ENCODE results near the gene DCUN1D1.
"Not testable (repeated sequence)": the region's sequence is repeated elsewhere in the genome, so short reads cannot be mapped to it uniquely, and the experiment has no call there.

Gene DCUN1D1

DNA sequence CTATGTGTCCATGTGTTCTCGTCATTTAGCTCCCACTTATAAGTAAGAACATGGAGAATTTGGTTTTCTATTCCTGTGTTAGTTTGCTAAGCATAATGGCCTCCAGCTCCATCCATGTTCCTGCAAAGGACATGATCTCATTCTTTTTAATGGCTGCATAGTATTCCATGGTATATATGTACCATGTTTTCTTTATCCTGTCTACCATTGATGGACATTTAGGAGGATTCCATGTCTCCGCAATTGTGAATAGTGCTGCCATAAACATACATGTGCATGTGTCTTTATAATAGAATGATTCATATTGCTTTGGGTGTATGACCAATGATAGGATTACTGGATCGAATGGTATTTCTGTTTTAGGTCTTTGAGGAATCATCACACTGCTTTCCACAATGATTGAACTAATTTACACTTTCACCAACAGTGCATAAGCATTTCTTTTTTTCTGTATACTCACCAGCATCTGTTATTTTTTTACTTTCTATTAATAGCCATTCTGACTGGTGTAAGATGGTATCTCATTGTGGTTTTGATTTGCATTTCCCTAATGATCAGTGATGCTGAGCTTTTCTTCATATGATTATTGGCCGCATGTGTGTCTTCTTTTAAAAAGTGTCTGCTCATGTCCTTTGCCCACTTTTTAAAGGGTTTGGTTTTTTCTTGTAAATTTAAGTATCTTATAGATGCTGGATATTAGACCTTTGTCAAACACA, 13.3 kb upstream of the DCUN1D1 start:
- H3K4me1 Mint-ChIP-seq; H3K27me3 Mint-ChIP-seq; H3K9me3 Mint-ChIP-seq; H3K4me3 Mint-ChIP-seq; ATAC-seq (replicated peaks; ENCODE audit: extremely low read depth, poor library complexity, severe bottlenecking); DNase-seq (ENCODE audit: low spot score in 2 of 2); H3K27ac Mint-ChIP-seq (ENCODE audit: low read depth); H3K36me3 Mint-ChIP-seq (ENCODE audit: insufficient read depth): not testable (repeated sequence)

DNA sequence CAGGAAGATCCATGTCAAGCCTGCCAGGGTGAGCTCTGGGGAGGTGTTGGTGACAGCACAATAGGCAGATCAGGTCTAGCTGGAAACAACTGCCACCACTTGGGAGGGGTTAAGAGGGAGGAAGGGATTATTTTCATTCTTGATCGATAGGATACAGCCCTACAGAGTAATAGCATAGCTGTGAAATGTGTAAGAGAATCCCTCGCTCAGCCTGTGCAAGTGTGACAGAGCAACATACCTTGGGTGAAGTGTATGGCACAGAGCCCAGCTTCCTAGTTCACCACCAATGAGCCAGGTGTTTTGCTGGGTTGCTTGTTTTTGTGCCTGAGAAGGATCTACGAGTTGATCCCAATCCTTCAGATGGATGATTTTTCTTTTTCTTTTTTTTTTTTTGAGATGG, 9.2 kb upstream of the DCUN1D1 start:
- H3K9me3 Mint-ChIP-seq: no peaks in the 10 kb centered on the region
- H3K27ac Mint-ChIP-seq (ENCODE audit: low read depth): no peak overlapping the region
- H3K4me1 Mint-ChIP-seq: peaks cover 5% of the 10 kb centered on the region
- H3K27me3 Mint-ChIP-seq: no peaks in the 10 kb centered on the region
- H3K36me3 Mint-ChIP-seq (ENCODE audit: insufficient read depth): no peaks in the 10 kb centered on the region
- DNase-seq (ENCODE audit: low spot score in 2 of 2) (no peak), ATAC-seq (replicated peaks; ENCODE audit: extremely low read depth, poor library complexity, severe bottlenecking) (no peak)
- no peak overlapping the region for H3K4me3 Mint-ChIP-seq

DNA sequence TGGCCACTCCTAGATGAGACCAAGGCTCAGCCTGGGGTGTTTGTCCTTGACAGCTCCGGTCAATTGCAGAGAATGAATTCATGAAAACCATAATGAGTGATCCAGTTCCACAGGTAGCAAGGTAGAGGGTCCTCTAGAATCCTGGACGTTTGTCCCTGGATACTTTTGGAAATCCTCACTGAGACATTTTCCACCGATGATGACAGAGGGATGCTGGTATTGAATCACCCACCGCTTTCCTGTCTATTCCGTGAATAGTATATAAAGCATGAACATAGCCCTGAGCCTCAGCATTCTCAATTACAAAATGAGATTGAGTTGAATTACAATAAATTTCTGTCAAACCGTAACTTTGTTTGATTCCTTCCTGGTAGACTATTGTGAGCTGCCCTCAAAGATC, 5.7 kb upstream of the DCUN1D1 start:
- no peaks in the 10 kb centered on the region for H3K36me3 Mint-ChIP-seq (ENCODE audit: insufficient read depth)
- no peak overlapping the region for H3K27ac Mint-ChIP-seq (ENCODE audit: low read depth)
- H3K9me3 Mint-ChIP-seq: no peaks in the 10 kb centered on the region
- H3K4me1 Mint-ChIP-seq: peaks cover 5% of the 10 kb centered on the region
- H3K4me3 Mint-ChIP-seq: no peak overlapping the region
- H3K27me3 Mint-ChIP-seq: no peaks in the 10 kb centered on the region
- ATAC-seq (replicated peaks; ENCODE audit: extremely low read depth, poor library complexity, severe bottlenecking) (no peak), DNase-seq (ENCODE audit: low spot score in 2 of 2) (no peak)

DNA sequence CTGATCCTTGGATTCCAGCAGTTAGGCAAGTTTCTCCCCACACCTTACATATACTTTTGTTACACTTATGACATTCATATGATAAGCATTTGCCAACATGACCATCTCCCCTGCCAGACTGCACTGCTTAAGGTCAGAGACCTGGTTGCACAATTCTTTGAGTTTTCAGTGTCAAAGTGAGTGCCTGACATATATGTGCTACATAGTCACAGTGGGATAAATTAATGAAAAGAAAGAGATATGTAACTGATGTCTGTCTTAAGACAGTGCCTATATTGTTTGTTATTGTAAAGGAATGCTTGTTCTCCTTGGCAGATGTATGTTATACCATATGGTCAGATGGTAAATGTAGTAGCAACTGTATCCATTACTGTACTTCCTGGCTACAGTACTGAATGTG, 3.5 kb upstream of the DCUN1D1 start:
- peaks cover 16% of the 10 kb centered on the region for H3K4me1 Mint-ChIP-seq
- H3K27ac Mint-ChIP-seq (ENCODE audit: low read depth): no peak overlapping the region
- no peak overlapping the region for H3K4me3 Mint-ChIP-seq
- DNase-seq (ENCODE audit: low spot score in 2 of 2): no peak
- no peaks in the 10 kb centered on the region for H3K27me3 Mint-ChIP-seq
- peaks cover 5% of the 10 kb centered on the region for H3K36me3 Mint-ChIP-seq (ENCODE audit: insufficient read depth)
- ATAC-seq (replicated peaks; ENCODE audit: extremely low read depth, poor library complexity, severe bottlenecking): no peak
- H3K9me3 Mint-ChIP-seq: no peaks in the 10 kb centered on the region

DNA sequence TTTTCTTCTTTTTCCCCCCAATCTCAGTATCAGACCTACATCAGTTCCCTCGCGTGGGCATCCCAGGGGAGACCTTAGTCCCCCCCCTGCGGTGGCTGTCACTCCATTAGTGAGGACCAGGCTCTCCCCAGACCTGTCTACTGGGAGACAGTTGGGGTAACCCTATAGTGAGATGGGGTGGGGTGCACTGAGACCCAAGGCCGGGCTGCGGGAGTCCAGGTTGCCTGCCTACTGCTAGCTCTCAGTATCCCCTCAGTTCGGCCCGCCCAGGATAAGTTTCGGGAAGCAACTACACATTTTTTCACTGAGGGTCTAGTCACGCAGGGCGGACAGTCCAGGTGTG, 671 bp upstream of the DCUN1D1 start:
- peak; percentile 10 for ATAC-seq (replicated peaks; ENCODE audit: extremely low read depth, poor library complexity, severe bottlenecking)
- H3K4me3 Mint-ChIP-seq: no peak overlapping the region
- peaks cover 7% of the 10 kb centered on the region for H3K36me3 Mint-ChIP-seq (ENCODE audit: insufficient read depth)

DNA sequence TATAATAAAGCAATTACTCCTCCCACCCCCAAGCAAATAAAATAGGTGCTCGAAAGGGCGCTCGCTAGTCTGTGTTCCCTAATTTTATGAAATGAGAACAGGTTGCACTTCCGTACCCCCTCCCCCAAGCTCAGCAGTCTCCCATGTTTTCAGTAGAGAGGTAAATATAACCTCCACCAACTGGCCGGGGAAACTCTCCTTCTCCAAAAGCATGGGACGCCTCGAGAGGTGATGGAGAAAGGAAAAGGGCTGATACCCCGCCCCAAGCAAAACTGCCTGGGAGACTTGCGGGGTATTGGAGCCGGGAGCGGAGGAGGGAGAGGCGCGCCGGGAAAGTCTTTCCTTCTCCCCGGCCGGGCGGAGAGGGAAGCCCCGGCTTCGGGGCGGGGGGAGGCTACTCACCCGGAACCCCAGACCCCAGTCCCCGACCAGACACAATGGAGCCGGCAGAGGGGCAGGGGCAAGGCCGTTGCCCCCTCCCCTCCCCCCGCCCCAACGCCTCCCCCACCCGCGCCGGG, 605 bp downstream of the DCUN1D1 start:
- no peak for DNase-seq (ENCODE audit: low spot score in 2 of 2)
- H3K36me3 Mint-ChIP-seq (ENCODE audit: insufficient read depth): peaks cover 7% of the 10 kb centered on the region
- H3K27ac Mint-ChIP-seq (ENCODE audit: low read depth): peak overlapping the region; percentile 81
- no peaks in the 10 kb centered on the region for H3K9me3 Mint-ChIP-seq
- no peak overlapping the region for H3K4me3 Mint-ChIP-seq
- H3K27me3 Mint-ChIP-seq: no peaks in the 10 kb centered on the region
- peaks cover 37% of the 10 kb centered on the region for H3K4me1 Mint-ChIP-seq
- ATAC-seq (replicated peaks; ENCODE audit: extremely low read depth, poor library complexity, severe bottlenecking): peak; percentile 16

More for the DNA sequence above, 671 bp upstream of the DCUN1D1 start:
- no peak for DNase-seq (ENCODE audit: low spot score in 2 of 2)
- Mint-ChIP-seq H3K27me3 (no peaks in the 10 kb centered on the region), H3K27ac (ENCODE audit: low read depth) (peak overlapping the region; percentile 79), H3K9me3 (no peaks in the 10 kb centered on the region), H3K4me1 (peaks cover 29% of the 10 kb centered on the region)

DNA sequence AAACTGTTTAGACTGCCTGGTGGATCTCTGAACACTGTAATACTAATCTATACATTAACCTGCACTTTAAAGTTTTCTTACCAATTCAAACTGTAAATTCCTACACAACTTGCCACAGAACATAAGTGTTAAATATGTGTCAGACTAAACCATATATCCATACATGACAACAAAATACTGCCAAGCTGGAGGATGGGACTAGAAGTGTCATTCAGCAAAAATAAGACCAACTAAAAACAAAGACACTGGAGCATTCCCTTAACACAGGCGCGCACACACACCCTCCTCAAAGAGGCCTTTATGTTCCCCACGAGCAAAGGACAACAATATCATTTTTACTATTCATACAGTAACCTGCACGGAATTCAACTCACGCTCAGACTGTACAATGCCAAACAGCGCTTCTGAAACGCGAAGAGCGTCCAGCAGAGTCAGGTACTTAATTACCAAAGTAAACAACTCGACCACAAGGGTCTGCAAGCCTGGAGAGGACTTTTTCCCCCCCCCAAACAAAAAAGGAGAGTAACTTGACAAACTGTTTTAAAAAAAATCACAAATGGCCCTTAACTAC, 1.1 kb downstream of the DCUN1D1 start:
- Mint-ChIP-seq H3K9me3 (no peaks in the 10 kb centered on the region), H3K27ac (ENCODE audit: low read depth) (peak overlapping the region; percentile 81), H3K27me3 (no peaks in the 10 kb centered on the region), H3K36me3 (ENCODE audit: insufficient read depth) (peaks cover 7% of the 10 kb centered on the region), H3K4me3 (no peak overlapping the region), H3K4me1 (peaks cover 37% of the 10 kb centered on the region)
- ATAC-seq (replicated peaks; ENCODE audit: extremely low read depth, poor library complexity, severe bottlenecking): no peak
- DNase-seq (ENCODE audit: low spot score in 2 of 2): no peak

DNA sequence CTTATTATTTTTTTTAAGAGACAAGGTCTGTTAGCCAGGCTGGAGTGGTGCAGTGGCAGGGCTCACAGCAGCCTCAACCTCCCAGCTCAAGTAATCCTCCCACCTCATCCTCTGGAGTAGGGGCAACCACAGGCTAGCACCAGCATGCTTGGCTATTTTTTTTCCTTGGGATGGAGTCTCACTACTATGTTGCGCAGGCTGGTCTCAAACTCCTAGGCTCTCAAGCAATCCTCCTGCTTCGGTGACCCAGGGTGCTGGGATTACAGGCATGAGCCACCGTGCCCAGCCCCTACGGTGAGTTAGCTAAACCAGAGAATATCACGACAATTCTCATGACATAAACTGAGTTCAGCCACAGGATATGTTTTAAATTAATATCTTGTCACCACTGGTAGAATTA, 2.0 kb downstream of the DCUN1D1 start:
- Mint-ChIP-seq H3K27me3 (no peaks in the 10 kb centered on the region), H3K27ac (ENCODE audit: low read depth) (peak overlapping the region; percentile 81), H3K9me3 (no peaks in the 10 kb centered on the region), H3K36me3 (ENCODE audit: insufficient read depth) (peaks cover 7% of the 10 kb centered on the region), H3K4me1 (peaks cover 37% of the 10 kb centered on the region), H3K4me3 (no peak overlapping the region)
- ATAC-seq (replicated peaks; ENCODE audit: extremely low read depth, poor library complexity, severe bottlenecking) (no peak), DNase-seq (ENCODE audit: low spot score in 2 of 2) (no peak)

DNA sequence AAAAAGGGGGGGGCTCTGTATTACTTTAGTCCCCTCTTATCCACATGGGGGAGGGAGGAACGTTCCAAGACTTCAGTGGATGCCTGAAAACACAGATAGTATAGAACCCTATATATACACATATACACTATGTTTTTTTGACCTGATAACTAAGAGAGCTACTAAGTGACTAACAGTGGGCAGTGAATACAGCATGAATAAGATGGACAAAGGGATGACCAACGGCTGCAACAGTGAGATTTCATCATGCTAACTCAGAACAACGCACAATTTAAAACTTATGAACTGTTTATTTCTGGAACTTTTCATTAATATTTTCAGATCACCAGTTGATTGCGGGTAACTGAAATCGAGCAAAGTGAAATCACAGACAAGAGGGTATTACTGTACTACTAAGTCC, 7.3 kb downstream of the DCUN1D1 start:
- H3K4me1 Mint-ChIP-seq: peaks cover 35% of the 10 kb centered on the region
- DNase-seq (ENCODE audit: low spot score in 2 of 2) (no peak), ATAC-seq (replicated peaks; ENCODE audit: extremely low read depth, poor library complexity, severe bottlenecking) (no peak)
- H3K9me3 Mint-ChIP-seq: no peaks in the 10 kb centered on the region
- peaks cover 6% of the 10 kb centered on the region for H3K36me3 Mint-ChIP-seq (ENCODE audit: insufficient read depth)
- no peak overlapping the region for H3K4me3 Mint-ChIP-seq
- H3K27me3 Mint-ChIP-seq: no peaks in the 10 kb centered on the region
- no peak overlapping the region for H3K27ac Mint-ChIP-seq (ENCODE audit: low read depth)

DNA sequence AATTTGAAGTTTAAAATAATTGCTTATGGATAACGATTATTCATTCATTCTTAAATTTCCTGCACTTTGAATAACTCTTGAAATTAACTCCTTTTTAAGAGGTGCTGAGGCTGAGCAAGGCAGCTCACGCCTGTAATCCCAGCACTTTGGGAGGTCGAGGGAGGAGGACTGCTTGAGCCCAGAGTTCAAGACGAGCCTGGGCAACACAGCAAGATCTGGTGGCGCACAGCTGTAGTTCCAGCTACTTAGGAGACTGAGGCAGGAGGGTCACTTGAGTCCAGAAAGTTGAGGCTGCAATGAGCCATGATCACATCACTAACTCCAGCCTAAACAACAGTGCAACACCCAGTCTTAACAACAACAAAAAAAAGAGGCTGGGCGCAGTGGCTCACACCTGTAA, 8.0 kb downstream of the DCUN1D1 start:
- H3K9me3 Mint-ChIP-seq: no peaks in the 10 kb centered on the region
- H3K4me3 Mint-ChIP-seq: no peak overlapping the region
- peaks cover 42% of the 10 kb centered on the region for H3K4me1 Mint-ChIP-seq
- no peaks in the 10 kb centered on the region for H3K27me3 Mint-ChIP-seq
- no peak overlapping the region for H3K27ac Mint-ChIP-seq (ENCODE audit: low read depth)
- DNase-seq (ENCODE audit: low spot score in 2 of 2) (no peak), ATAC-seq (replicated peaks; ENCODE audit: extremely low read depth, poor library complexity, severe bottlenecking) (no peak)
- H3K36me3 Mint-ChIP-seq (ENCODE audit: insufficient read depth): peaks cover 6% of the 10 kb centered on the region

DNA sequence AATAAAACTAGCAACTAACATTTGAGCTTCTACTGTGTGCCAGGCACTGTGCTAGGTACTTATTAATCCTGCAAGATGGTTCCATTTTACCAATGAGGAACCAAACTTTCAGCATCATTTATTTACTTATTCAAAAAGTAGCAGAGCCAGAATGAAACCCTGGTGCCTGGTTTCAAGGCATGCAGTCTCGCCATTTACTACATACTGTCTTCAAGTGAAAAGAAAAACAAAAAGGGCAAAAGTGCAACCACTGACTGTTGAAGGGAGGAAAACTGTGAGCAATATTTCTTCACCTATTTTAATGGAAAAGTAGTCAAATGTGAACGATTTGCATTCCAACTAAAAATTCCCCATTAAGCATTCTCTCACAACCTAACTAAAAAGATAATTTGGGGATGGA, 8.7 kb downstream of the DCUN1D1 start:
- H3K27ac Mint-ChIP-seq (ENCODE audit: low read depth): no peak overlapping the region
- H3K4me1 Mint-ChIP-seq: peaks cover 46% of the 10 kb centered on the region
- H3K27me3 Mint-ChIP-seq: no peaks in the 10 kb centered on the region
- no peak for ATAC-seq (replicated peaks; ENCODE audit: extremely low read depth, poor library complexity, severe bottlenecking)
- no peak overlapping the region for H3K4me3 Mint-ChIP-seq
- no peak for DNase-seq (ENCODE audit: low spot score in 2 of 2)
- no peaks in the 10 kb centered on the region for H3K9me3 Mint-ChIP-seq
- peaks cover 6% of the 10 kb centered on the region for H3K36me3 Mint-ChIP-seq (ENCODE audit: insufficient read depth)

DNA sequence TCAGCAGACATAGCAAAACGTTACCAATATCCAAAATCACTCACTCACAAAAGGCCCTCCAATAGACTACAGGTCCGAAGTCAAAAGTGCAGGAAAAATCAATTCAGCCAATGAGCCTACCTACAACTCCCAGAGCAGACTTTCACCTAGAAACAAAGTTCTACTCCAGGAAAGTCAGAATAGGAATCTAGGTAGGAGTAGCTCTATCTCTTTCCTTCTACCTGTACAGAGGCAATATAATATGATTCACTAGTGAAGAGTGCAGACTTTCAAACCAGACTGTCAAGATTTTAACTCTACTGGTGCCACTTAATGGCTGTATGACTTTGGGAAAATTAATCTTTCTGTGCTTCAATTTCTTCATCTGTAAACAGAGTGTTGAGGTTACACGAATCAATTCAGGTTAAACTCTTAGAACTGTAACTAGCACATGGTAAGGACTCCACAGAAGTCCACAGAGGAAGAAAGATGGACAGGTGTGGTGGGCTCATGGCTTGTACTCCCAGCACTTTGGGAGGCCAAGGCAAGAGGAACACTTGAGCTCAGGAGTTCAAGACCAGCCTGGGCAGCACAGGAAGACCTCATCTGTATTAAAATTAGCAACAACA, 9.4 kb downstream of the DCUN1D1 start:
- DNase-seq (ENCODE audit: low spot score in 2 of 2) (no peak), ATAC-seq (replicated peaks; ENCODE audit: extremely low read depth, poor library complexity, severe bottlenecking) (no peak)
- H3K4me3 Mint-ChIP-seq: no peak overlapping the region
- no peaks in the 10 kb centered on the region for H3K9me3 Mint-ChIP-seq
- H3K27ac Mint-ChIP-seq (ENCODE audit: low read depth): no peak overlapping the region
- H3K4me1 Mint-ChIP-seq: peaks cover 47% of the 10 kb centered on the region
- H3K36me3 Mint-ChIP-seq (ENCODE audit: insufficient read depth): peaks cover 4% of the 10 kb centered on the region
- no peaks in the 10 kb centered on the region for H3K27me3 Mint-ChIP-seq

DNA sequence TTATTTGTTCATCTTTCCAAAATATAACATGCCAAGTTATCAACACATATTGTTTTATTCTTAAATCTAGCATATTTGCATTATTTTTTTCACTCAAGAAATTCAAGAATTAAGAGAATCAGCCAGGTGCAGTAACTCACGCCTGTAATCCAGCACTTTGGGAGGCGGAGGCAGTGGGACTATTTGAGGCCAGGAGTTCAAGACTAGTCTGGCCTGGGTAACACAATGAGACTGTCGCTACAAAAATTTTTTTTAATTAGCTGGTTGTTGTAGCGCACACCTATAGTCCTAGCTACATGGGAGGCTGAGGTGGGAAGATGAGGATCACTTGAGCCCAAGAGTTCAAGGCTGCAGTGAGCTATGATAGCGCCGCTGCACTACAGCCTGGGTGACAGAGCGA, 10.5 kb downstream of the DCUN1D1 start:
- ATAC-seq (replicated peaks; ENCODE audit: extremely low read depth, poor library complexity, severe bottlenecking): no peak
- no peak overlapping the region for H3K27ac Mint-ChIP-seq (ENCODE audit: low read depth)

More for the DNA sequence above, 10.5 kb downstream of the DCUN1D1 start:
- Mint-ChIP-seq H3K4me3 (no peak overlapping the region), H3K36me3 (ENCODE audit: insufficient read depth) (peaks cover 4% of the 10 kb centered on the region), H3K9me3 (no peaks in the 10 kb centered on the region), H3K27me3 (no peaks in the 10 kb centered on the region), H3K4me1 (peaks cover 46% of the 10 kb centered on the region)
- no peak for DNase-seq (ENCODE audit: low spot score in 2 of 2)
